HUES48 (cell line): Measurements from ENCODE around the gene PRTFDC1.

Experiments
- H3K27ac ChIP-seq: one replicate; pipeline ENCODE4 v1.7.0; 2013; ENCODE audit warnings: low read depth, low read length, inconsistent platforms
- H3K27me3 ChIP-seq: 2 replicates; pipeline ENCODE4 v1.6.1; 2013; ENCODE audit warnings: mild to moderate bottlenecking, low read length; ENCODE audit not compliant: control insufficient read depth, insufficient read depth
- H3K36me3 ChIP-seq: 2 replicates; pipeline ENCODE4 v1.6.1; 2013; ENCODE audit warnings: low read length; ENCODE audit not compliant: control insufficient read depth, insufficient read depth
- H3K4me1 ChIP-seq: 2 replicates; pipeline ENCODE4 v1.6.1; 2013; ENCODE audit warnings: mild to moderate bottlenecking, low read length; ENCODE audit not compliant: control insufficient read depth, insufficient read depth
- H3K4me3 ChIP-seq: 2 replicates; pipeline ENCODE4 v1.5.1; 2013; ENCODE audit warnings: mild to moderate bottlenecking, low read depth, low read length
- H3K9ac ChIP-seq: 2 replicates; pipeline ENCODE4 v1.6.1; 2013; ENCODE audit warnings: mild to moderate bottlenecking, low read depth, low read length, moderate library complexity
- H3K9me3 ChIP-seq: 2 replicates; pipeline ENCODE4 v1.6.1; 2013; ENCODE audit warnings: low read length; ENCODE audit not compliant: control insufficient read depth, insufficient read depth

PRTFDC1 gene

DNA sequence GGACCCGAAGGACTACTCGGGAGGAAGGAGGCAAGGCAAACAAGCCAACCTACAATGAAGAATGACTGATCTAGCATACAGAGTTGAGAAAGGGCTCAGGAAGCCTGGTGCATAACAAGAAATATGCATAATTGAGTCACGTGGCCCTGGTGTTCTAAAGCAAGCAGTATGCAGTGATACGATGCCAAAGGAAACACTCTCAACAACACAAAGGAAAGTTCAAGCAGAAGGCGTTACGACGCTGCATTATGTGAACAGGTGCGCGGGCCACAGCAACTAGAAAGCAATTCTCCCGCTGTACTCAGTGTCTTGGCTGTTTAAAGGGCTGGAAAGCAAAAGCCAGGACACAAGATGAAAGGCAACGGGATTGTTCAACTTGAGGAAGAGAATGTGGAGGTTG lies 100.8 kb downstream of the PRTFDC1 start:
- H3K27ac ChIP-seq: no peak overlapping the region
- H3K4me3 ChIP-seq: no peak overlapping the region
- no peaks in the 10 kb centered on the region for H3K36me3 ChIP-seq
- no peak overlapping the region for H3K9ac ChIP-seq
- H3K9me3 ChIP-seq: no peaks in the 10 kb centered on the region
- H3K4me1 ChIP-seq: peaks cover 40% of the 10 kb centered on the region
- H3K27me3 ChIP-seq: no peaks in the 10 kb centered on the region

DNA sequence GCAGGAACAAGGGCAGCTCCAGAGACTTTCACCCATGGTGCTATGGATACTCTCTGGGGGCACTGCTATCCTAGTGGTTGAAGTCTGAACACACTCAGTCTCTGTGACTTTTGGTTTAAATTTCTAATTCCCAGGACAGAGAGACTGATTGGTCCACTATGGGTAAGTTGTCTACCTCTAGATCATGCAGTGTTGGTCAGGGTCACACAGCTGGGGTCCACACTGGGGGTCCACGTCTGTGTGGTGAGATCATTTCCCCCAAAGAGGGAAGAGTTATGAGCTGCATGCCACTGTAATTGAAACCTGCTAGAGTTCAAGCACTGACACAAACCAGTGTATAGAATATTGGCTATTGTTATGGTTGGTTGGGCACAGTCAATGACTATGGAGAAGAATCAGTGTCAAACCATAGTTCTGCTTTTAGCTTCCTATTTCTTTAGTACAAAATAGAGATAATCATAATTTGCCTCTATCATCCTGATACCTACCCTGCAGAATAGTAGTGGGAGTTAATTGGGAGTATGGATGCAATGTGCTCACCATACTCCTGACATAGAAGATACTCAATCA lies 101.6 kb downstream of the PRTFDC1 start:
- no peaks in the 10 kb centered on the region for H3K9me3 ChIP-seq
- H3K27me3 ChIP-seq: no peaks in the 10 kb centered on the region
- H3K9ac ChIP-seq: no peak overlapping the region
- no peak overlapping the region for H3K4me3 ChIP-seq
- peaks cover 40% of the 10 kb centered on the region for H3K4me1 ChIP-seq
- H3K36me3 ChIP-seq: no peaks in the 10 kb centered on the region
- H3K27ac ChIP-seq: no peak overlapping the region

DNA sequence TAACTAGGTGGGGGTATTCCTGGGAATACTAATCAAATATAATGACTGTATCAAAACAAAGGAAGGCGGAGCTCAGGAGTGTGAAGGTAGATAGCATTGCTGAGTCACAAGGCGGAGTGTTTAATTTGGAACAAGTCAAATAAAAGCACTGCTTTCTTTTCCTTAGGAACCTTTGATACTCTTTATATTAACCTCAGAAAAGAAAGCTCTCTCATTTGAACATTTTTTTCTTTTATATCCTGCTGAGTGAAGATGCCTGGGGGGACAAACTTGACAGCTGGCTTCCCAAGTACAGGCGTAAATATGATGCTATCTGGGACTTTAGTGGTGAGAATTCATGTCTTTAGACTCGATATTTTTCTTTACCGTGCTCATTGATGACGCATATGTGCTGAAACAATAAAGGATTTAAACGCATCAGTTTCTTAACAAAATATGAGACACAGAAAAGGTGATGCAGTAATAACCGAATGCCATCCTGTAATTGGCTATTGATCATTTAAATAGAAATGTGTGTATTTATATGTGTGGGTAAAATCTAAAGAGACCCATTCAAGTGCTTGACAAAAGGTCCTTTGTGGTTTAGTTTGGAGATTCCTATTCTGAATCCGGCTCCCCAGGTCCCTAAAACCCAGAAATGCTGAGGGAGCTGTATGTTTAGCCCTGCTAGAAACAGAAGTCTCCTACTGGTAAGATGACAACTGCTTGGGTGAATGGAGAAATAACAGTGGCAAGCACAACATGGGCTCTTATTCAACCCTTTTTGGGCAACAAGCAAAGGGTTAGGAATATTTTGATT lies 102.7 kb downstream of the PRTFDC1 start:
- no peak overlapping the region for H3K9ac ChIP-seq

DNA sequence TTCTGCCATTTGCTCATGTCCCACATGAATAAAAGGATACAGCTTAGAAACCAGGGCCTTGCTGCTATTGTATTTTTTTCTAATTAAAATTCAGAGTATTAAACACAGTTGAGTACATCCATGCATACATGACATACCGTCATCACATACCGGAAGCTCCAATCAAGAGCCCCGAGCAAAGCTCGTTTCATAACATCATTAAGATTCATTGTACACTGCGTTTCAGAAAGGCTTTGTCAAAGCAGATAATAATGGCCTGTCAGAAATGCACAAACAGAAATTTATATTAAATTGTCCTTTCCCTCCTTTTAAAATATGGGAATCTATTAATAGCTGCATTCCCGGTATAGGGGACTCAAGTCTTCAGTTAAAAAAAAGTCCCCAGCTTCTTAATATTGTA lies 103.4 kb downstream of the PRTFDC1 start:
- Histone ChIP-seq H3K9ac (no peak overlapping the region), H3K4me3 (no peak overlapping the region), H3K27me3 (no peaks in the 10 kb centered on the region), H3K4me1 (peaks cover 40% of the 10 kb centered on the region), H3K27ac (peak overlapping the region; percentile 70), H3K36me3 (no peaks in the 10 kb centered on the region), H3K9me3 (no peaks in the 10 kb centered on the region)

More for the DNA sequence above, 102.7 kb downstream of the PRTFDC1 start:
- Histone ChIP-seq H3K4me1 (peaks cover 40% of the 10 kb centered on the region), H3K27ac (peak overlapping the region; percentile 70), H3K9me3 (no peaks in the 10 kb centered on the region), H3K27me3 (no peaks in the 10 kb centered on the region), H3K36me3 (no peaks in the 10 kb centered on the region), H3K4me3 (no peak overlapping the region)

DNA sequence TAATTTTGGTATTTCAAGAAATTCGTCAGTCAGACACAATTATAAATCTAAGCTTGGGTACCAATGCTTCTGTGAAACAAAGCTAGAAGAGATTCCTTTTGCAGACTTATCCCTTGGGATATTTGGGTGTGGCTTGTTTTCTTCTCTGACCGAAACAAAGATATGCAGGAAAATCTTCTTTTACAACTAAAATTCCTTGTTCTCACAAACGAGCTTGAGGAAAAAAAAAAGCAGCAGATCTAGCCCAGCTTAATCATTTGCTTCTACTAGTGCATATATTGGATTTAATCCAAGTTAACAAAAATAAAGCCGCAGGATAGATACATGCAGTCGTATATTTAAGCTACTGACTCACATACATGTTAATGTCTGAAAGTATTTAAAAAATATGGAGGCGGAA lies 104.2 kb downstream of the PRTFDC1 start:
- Histone ChIP-seq H3K27me3 (no peaks in the 10 kb centered on the region), H3K36me3 (no peaks in the 10 kb centered on the region), H3K4me3 (no peak overlapping the region), H3K27ac (peak overlapping the region; percentile 30), H3K4me1 (peaks cover 40% of the 10 kb centered on the region), H3K9ac (no peak overlapping the region), H3K9me3 (no peaks in the 10 kb centered on the region)

DNA sequence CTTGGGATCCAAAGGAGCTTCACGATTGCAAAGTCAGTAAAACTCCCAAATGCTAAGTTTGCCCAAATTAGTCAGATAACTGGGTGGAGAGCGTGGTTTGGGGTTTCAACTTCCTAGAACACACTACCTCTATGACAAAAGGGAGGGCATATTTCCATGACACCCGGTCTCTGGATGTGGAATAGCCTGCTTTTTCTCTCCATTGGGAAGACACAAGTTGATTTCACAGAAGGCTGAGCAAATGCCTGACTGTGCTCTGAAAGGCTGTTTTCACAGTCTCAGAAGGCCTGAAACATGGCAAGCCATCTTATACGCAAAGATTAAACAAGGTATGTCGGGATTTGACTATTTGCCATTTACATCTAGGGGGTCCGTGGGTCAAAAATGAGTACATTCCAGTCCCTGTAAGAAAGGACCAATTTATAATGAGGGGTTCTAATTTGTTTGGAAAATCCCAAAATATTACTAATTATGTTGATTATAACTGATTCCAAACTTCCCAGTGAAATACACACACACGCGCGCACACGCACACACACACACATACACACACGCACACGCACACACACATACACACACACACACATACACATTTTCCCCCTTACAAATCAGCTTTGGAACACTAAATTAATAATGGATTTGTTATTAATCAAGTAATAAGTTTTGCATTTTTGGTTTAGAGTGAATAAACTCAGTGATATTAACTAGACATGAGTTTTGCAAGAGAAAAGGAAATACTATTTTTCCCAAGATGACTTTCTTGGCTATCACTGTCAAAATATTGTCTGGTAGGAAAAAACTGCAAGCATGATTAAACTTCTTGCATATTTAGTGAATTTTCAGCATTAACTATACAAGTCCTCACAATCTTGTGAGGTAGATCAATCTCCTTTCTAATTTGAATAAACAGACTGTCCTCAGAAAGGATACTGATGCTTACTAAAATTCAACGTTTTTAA lies 105.0 kb downstream of the PRTFDC1 start:
- no peaks in the 10 kb centered on the region for H3K9me3 ChIP-seq
- no peak overlapping the region for H3K9ac ChIP-seq
- no peak overlapping the region for H3K4me3 ChIP-seq
- no peak overlapping the region for H3K27ac ChIP-seq
- H3K36me3 ChIP-seq: no peaks in the 10 kb centered on the region
- H3K27me3 ChIP-seq: no peaks in the 10 kb centered on the region
- peaks cover 40% of the 10 kb centered on the region for H3K4me1 ChIP-seq

- Histone ChIP-seq H3K36me3 (no peaks in the 10 kb centered on the region), H3K4me1 (peaks cover 17% of the 10 kb centered on the region), H3K27me3 (no peaks in the 10 kb centered on the region), H3K9me3 (no peaks in the 10 kb centered on the region), H3K9ac (no peak overlapping the region), H3K4me3 (no peak overlapping the region), H3K27ac (no peak overlapping the region)
Measured at GRCh38 chr10:24844742-24845141, 107.7 kb downstream of the PRTFDC1 start.

- no peaks in the 10 kb centered on the region for H3K36me3 ChIP-seq
- no peak overlapping the region for H3K27ac ChIP-seq
- no peak overlapping the region for H3K9ac ChIP-seq
- H3K4me3 ChIP-seq: no peak overlapping the region
- peaks cover 3% of the 10 kb centered on the region; the same call in 1 of the 2 replicates for H3K4me1 ChIP-seq
- H3K27me3 ChIP-seq: no peaks in the 10 kb centered on the region
- H3K9me3 ChIP-seq: no peaks in the 10 kb centered on the region
Measured at GRCh38 chr10:24843256-24843655, 109.2 kb downstream of the PRTFDC1 start.

DNA sequence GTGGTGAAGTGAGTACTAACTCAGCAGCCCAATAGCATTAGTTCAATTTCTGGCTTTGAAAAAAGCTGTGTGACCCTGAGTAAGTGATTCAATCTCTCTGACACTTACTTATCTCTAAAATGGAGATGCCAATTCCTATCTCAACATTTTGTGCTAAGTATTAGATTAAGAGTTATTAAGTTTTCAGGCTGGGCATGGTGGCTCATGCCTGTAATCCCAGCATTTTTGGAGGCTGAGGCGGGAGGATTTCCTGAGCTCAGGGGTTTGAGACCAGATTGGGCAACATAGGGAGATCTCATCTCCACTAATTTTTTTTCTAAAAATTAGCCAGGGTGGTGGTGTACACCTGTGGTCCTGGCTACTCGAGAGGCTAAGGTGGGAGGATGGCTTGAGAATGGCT lies 109.5 kb downstream of the PRTFDC1 start:
- H3K4me1 ChIP-seq: no peaks in the 10 kb centered on the region
- H3K4me3 ChIP-seq: no peak overlapping the region
- no peaks in the 10 kb centered on the region for H3K9me3 ChIP-seq
- no peaks in the 10 kb centered on the region for H3K36me3 ChIP-seq
- H3K9ac ChIP-seq: no peak overlapping the region
- no peaks in the 10 kb centered on the region for H3K27me3 ChIP-seq
- no peak overlapping the region for H3K27ac ChIP-seq

DNA sequence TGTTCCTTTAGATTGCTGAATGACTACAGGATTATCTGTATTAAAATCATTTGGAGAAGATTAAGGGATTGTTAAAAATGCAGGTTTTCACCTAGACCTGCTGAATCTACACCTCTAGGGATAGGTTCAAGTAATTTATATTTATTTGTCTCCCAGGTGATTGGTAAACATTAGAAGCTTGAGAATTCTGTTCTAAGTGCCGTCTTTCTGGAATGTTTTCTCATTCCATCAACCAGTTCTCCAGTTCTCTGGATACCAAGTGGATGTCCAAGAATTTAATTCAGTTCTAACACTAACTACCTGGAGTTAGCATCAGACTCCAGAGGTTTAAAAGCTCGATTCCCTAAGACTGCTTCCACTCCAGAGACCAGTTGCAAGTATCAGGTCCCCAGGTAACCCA lies 110.9 kb downstream of the PRTFDC1 start:
- Histone ChIP-seq H3K9me3 (no peaks in the 10 kb centered on the region), H3K27ac (no peak overlapping the region), H3K36me3 (no peaks in the 10 kb centered on the region), H3K4me3 (no peak overlapping the region), H3K9ac (no peak overlapping the region), H3K4me1 (no peaks in the 10 kb centered on the region), H3K27me3 (no peaks in the 10 kb centered on the region)

- Histone ChIP-seq H3K36me3 (no peaks in the 10 kb centered on the region), H3K9ac (no peak overlapping the region), H3K27ac (no peak overlapping the region), H3K4me1 (no peaks in the 10 kb centered on the region), H3K4me3 (no peak overlapping the region), H3K27me3 (no peaks in the 10 kb centered on the region), H3K9me3 (no peaks in the 10 kb centered on the region)
Measured at GRCh38 chr10:24840784-24841183, 111.6 kb downstream of the PRTFDC1 start.
